NK-92 treated with Interleukin-12 subunit alpha and Interleukin-12 subunit beta, amount 100 ng/mL, for 24 hours (cell line): ENCODE measurements around the gene ANKAR.

Source experiments
- DNase-seq: peaks from one replicate; lab custom pipeline; 2025; lab: John Stamatoyannopoulos, UW

Gene ANKAR

DNA sequence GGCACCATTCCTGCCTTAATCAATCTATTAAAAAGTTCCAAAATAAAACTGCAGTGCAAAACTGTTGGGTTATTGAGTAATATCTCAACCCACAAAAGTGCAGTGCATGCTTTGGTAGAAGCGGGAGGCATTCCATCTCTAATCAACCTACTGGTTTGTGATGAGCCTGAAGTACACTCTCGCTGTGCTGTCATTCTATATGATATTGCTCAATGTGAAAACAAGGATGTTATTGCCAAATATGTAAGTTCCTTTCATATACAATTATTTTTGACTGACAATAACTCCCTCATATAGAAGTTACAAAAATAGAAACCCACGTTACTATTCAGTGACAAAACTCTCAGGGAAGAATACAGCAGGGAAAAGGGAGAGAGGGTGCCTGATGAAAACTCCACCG lies 45.1 kb downstream of the ANKAR start:
- no peak for DNase-seq

GRCh38 chr2:189723192-189723591 lies 48.7 kb downstream of the ANKAR start:
- no peak for DNase-seq
